ENCODE results near the gene HECW1. TPM values are rescaled to one million over a fixed set of nuclear protein-coding genes. Genes with fewer than 3 reads are reported as not detected.
"Not testable (repeated sequence)": the region's sequence is repeated elsewhere in the genome, so short reads cannot be mapped to it uniquely, and the experiment has no call there.

HECW1 gene
- total RNA-seq, 1 donor from 2014 or later, result not detected

DNA sequence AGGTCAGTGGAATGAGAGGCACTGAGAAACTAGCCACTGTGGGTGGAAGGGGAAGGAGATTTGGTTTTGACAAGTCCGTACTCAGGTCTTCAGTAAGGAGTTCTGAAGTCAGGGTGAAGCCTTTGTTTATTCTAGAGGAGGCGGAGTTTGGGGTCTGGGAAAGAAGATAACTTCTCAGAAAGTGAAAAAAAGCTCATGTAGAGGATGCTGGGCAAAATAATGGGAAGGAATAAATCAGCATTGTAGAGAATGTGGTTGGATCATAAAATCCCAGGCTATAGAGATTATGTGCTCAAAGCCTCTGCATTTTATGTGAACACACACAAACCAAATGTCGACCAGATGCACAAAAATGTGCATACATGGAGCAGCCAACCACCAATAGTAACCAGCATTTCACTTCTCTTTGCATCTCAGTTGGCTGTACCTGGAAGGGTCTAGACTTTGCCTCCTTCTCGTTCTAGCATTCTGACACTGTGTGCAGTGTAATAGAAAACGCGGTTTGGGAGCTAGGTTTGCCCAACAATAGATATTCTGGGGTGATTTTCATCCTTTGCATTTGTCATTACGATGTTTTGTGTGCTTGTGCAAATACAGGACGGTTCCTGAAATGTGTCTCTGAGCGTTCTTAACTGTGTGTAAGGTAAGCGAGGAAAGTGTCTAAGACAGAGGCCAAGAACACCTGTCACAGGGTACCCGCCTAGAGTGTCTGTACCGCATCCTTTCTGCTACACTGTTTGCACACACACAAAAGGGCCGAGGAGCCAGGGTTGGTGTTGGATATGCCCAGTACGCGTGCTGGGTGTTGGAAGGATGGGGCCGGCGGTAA is 603 bp upstream of the HECW1 start:
- ATAC-seq (no peak), DNase-seq (ENCODE audit: low spot score) (no peak)

DNA sequence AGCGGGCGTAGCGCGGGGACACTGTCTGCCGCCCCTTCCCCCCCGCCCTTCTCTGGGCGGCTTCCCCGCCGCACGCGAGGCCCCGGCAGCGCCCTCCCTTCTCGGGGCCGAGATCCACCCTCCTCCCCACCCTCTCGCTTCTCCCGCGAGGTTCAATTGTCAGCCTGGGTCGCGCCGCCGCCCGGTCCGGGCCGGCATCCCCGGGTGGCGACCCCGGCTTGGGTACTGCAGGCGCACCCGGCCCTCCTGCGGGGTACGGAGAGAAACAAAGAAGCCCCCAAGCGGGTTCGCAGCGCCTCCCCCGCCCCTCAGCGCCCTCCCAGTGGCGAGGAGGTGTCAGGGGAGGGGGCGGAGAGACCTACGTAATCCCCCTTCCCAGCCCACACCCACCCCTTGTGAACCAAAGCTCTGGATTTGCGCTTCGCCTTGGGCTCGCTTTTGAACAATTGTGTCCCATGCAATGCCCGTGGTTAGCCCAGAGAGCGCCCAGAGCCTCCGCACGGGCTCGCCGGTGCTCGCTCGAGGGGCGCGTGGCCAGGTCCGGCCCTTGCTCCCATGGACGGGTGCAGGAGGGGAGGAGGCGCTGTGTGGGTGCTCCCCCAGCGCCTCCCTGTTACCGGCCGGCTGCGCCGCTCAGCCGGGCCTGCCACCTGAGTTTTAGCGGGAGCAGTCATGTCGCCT is 634 bp downstream of the HECW1 start:
- peak; percentile 64 for ATAC-seq
- DNase-seq (ENCODE audit: low spot score), result no peak

DNA sequence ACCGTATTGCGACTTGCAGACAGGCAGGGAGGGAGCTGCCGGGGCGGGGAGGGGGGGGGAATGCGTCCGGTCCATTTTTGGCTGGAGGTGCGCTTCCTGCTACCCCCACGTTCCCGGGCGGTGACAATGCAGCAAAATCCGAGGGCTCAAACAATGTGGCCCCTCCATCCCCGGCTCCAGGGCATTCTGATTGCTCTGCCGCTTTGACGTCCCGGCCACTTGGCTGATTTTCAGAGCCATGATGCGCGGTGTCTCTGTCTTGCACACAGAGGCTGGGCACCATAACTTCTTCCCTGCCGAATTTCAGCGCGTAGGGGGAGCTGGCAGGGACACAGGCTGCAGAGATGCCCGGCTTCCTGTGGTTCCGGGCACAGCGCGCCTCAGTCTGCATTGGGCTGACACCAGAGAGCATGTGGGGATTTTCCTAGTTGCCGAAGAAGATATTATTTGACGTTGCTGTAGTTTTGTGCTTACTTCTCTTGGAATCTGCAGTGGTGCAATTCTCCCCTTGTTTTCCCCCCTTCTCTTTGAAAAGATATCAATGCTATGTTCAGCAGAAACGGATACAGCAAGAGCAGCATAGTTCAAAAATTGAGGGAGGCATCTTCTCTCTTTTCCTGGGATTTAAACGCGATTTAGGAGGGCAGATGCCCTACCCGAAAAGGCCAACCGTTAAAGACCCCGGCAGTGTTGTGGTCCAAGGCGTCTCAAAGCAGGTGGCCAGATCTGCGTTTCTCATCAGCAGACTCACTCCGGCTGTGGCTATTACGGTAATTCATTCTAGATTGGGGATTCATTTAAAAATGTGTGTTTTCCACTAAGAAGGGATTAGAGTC is 1.4 kb downstream of the HECW1 start:
- ATAC-seq, result peak; percentile 10
- no peak for DNase-seq (ENCODE audit: low spot score)

DNA sequence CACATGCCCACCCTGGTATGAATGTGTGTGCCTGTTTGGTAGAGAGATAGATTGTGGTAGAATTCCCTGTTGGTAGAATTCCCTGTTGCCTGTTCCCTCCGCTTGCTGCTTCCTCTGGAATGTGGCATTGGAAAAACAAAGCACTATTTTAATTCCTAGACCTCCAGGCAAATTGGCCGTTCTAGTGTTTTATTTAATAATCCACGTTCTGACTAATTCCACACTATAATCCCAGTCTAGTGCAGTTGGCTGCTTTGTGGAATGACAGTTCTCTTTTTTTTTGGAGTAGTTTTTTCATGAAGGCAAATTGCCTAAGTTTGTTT is 2.0 kb downstream of the HECW1 start:
- ATAC-seq, result no peak
- DNase-seq (ENCODE audit: low spot score), result no peak

DNA sequence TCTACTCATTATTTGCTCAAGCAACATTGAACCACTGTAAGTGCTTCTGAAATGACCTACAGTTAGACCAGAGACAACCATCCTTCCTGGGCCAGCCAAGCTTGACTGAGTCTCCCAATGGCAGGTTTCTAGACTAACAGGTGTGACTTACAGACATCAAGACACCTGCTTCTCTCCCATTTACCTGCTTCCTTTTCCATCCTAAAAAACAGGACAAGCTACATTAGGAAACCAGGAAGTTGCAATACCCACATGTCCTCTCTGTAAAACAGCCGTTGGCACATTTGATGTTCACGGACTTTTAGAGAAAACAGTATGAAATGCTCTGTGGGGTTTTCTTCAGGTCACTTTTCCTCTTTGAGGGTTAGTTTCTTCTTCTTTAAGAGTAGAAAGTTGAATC is 4.0 kb downstream of the HECW1 start:
- ATAC-seq (no peak), DNase-seq (ENCODE audit: low spot score) (no peak)

DNA sequence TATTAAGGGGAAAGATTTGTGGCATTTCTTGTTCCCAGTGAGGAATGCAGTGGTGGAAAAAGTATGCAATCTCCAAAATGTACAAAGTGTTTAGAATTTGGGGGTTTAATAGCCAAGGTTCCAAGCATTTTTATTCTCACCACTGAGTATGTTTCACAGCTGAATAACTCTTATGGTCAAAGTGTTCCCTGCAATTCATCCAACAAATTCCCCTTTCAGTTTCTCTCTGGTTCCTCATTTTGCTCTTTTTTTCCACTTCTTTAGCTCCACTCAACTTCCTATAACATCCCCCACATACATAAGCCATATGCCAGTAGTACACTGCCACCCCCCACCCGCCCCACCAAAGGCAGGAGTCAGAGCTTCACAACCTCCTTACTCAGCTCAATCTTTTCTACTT is 4.6 kb downstream of the HECW1 start:
- ATAC-seq (no peak), DNase-seq (ENCODE audit: low spot score) (no peak)

DNA sequence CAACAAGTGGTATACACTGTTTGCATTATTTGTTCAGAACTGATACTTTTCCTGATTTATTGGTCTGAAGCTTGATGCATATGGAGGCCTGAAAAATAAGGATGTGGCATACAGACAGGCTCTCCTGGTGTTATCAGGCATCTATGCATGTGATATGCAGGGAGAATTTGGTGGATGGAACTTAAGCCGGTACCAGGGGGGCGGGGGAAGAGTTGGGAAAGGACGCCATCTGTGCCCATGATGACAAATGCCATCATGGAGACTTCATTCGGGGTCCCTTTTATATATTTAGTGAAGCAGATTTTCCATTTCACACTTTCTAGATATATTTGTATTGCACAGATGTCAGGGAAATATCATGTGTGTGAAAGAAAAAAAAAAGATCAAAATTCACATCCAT is 5.4 kb downstream of the HECW1 start:
- DNase-seq (ENCODE audit: low spot score), result no peak
- ATAC-seq, result no peak

DNA sequence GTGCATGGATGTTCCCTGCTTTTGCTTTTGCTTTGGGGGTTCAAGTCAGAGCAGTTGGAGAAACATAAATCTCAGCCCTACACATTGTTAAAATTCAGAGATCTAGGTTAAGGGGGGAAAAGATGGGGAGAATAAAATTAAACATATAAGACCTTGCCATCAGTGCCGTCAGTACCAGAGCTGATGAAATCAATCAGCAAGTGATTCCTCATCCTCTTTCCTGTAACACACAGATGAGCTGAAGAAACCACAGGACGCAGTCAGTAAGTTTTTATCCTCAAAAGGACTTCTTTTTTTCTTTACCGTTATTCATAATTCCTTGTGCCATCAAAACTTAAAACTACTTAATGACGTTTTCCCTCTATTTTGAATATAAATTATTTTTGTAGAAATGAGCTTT is 5.9 kb downstream of the HECW1 start:
- no peak for ATAC-seq
- no peak for DNase-seq (ENCODE audit: low spot score)

DNA sequence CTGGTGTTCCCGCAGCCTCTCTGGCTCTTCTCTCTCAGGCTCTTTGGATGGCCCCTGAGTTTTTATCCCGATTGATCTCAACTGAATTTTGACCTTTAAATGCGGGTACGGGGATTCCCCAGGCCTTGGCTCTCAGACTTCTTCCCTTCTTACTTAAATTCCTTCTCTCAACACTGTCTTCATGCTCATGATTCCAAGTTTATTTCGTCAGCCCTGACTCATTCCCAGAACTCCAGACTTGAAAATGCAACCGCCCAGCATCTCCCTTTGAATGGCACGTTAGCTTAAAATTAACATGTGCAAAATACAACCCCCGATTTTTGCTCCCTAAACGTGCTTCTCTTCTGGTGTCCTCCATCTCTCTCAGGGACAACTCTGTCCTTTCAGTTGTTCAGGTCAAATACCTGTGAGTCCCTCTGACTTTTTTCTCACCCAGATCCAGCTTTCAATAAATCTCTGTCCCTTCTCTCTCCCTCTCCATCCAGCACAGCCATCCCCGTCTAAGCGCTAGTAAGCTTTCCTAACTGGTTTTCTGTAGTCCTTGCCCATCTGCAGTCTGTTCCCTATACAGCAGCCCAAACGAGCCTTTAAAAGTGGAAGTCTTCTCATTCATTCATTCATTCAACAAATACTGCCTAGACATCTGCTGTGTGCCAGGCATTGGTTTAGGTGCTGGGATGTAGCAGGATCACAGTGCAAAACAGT is 7.1 kb downstream of the HECW1 start:
- ATAC-seq, result no peak
- no peak for DNase-seq (ENCODE audit: low spot score)

DNA sequence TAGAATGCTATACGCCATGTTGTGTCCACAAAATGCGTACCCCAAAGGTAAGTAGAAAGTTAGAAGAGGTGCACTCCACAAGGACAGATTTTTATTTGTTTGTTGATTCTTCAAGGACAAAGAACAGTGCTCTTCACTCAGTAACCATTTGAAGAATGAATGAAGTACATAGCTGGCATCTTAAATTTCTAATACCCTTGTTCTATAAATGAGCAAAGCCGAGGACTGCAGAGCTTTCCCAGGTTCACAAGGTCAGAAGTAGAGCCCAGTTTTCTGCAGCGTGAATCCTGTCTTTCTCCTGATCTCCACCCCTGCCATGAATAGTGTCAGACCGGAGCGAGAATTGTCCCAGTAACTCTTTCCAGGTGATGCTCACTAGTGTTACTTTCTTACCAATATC is 9.5 kb downstream of the HECW1 start:
- DNase-seq (ENCODE audit: low spot score) (no peak), ATAC-seq (no peak)

DNA sequence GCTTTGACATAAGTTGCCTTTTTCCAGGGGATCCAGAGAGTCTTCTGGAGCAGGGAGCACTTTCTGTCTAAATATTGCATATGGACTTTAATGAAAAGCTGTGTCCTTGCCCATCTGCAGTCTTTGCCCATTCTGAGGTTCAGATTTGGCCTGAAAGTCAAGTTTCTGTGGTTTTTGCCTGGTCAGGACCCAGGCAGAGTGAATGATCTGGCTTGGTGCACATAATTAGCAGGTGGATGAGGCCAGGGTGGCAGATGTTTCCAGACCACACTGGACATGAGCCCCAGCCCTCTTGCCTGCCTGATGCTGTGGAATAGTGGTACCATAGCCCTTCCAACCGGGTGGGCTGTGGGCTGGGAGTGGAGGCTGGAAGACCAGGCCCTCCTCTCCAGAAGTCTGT is 11.0 kb downstream of the HECW1 start:
- no peak for ATAC-seq
- no peak for DNase-seq (ENCODE audit: low spot score)

DNA sequence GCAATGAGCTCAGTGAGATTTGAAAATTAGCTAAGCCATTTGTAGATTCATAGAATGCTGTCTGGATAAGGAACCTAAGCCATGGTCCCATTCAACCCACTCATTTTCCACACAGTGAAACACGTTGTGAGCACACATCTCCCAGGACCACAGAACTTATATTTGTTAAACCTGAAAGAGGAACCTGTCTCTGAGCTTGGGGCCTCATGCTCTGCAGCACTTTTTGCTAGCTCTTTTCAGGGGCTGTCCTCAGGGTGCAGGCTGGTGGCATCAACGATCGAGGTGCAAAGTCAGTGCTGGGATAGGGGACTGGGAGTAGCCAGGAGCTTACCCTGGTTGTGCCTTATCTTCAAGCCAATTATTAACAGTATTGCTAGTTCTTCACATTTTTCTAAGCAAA is 11.9 kb downstream of the HECW1 start:
- no peak for DNase-seq (ENCODE audit: low spot score)
- no peak for ATAC-seq

DNA sequence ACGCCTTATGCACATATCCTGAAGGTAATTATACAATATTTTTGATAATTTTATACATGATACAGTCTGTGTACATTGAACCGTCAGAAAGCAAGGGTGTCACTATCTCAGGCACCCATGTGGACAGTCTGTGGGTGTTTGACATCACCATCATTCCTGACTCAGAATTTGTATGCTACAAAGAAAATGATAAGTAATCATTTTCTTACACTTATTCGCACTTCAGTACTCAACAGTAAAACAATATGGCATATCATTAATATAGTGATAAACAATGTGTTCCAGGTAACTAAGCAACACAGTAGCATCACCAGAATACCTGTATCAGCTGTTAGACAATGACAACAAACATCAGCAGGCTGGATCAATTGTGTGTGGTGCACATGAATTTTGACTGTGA is 17.9 kb downstream of the HECW1 start:
- ATAC-seq, result no peak
- DNase-seq (ENCODE audit: low spot score), result no peak

DNA sequence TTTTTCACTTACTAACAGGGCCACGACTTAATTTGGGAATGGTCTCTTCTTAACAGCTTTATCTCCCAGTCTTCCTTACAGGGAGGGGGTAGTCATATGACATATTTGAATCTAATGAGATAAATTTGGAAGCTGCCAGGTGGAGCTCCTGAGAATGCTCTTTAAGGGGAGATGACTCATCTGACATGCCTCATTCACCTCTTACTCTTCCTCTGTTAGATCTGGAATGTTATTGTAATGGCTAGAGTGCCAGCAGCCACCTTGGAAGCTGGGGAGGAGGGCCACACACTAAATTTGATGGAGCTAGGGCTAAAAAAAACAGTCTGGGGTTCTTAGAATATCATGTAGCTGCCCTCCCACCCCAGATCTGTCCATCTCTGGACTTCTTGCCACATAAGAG is 22.7 kb downstream of the HECW1 start:
- ATAC-seq (no peak), DNase-seq (ENCODE audit: low spot score) (no peak)

DNA sequence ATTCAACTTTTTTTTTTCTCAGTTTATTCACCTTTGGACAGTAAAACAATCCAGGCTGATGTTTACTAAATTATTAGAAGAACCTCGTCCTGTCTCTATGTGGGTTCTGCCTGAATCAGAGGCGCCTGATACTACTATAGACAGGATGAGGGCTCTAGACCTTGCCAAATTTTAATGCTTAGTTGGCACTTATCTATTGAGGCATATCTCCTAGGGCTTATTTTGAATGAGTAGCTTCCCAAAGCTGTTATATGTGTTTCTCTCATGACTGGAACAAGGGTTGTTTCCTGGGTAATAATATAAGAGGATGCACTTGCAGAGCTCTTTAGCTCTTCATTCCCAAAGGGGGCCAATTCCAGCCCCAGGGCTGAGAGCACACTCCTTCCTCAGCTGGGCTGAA is 23.6 kb downstream of the HECW1 start:
- ATAC-seq (peak; percentile 28), DNase-seq (ENCODE audit: low spot score) (no peak)

DNA sequence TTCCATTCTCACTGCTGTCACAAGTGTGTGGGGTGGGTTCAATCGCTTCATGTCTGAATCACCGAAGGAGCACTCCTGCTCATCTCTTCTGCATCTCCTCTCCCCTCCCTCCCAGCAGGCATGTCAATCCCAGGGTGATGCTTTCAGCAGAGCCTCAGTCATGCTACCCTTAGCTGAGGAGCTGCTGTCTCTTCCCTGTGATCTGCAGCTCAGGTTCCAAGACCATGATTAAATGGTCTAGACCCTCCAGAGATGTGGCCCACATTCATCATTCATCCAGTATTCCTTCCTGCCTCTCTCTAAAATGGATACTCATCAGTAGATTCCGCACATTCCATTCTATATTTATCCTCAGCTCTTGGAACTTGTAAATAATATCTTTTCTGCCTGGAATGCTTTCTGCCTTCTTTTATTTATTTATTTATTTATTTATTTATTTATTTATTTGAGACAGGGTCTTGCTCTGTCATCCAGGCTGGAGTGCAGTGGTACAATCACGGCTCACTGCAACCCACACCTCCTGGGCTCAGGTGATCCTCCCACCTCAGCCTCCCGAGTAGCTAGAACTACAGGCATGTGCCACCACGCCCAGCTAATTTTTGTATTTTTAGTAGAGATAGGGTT is 24.8 kb downstream of the HECW1 start:
- DNase-seq (ENCODE audit: low spot score); ATAC-seq: not testable (repeated sequence)

DNA sequence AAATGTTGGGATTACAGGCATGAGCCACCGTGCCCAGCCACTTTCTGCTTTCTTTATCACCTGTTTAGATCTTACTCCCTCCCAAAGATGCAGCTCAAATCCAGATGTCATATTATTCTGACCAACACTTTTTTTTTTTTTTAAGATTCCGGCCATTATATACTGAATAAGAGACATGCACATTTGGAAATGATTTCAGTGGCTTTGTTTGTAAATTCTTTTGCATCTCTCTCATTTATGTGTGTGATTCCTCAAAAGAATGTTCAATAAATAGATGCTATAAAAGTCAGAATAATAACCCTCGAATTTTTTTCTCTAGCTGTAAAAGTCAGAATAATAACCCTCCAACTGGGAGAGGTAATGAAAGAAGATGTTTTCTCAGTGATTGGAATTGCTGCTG is 25.4 kb downstream of the HECW1 start:
- ATAC-seq (no peak), DNase-seq (ENCODE audit: low spot score) (no peak)

DNA sequence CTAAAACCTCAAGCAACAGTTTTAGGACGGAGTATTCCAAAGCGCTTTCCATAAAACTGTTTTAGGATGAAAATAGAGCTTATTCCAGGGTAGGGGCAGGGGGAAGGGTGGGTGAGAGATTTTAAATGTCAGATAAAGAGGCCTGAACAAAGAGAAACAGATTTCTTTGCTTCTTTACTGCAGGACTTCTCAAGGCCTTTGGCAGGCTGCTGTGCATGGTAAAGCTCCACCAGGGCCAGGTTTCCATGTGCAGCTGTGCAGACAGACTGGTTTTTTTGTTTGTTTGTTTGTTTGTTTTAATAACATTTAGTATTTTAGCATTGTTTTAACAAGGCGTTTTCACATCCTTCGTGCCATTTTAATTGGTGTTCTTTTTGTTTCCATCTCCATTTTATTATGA is 26.3 kb downstream of the HECW1 start:
- DNase-seq (ENCODE audit: low spot score), result no peak
- ATAC-seq, result no peak

DNA sequence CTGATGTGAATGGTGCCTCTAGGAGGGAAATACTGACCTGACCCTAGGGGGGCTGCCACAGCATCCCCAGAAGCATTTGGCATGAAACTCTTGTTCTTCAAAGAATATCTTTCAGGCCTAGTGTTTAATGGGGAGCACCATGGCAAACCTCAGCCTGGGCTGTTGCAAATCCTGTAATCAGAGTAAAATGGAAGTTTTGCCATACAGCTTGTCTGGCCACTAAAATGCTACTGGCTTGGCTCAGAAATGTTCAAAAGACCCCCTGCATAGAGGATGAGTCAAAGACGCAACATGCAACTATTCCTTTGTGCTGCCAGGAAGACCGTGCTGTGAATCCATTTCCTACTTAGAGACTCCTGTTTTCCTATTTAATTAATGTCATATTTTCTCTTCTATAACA is 26.7 kb downstream of the HECW1 start:
- ATAC-seq (no peak), DNase-seq (ENCODE audit: low spot score) (no peak)

DNA sequence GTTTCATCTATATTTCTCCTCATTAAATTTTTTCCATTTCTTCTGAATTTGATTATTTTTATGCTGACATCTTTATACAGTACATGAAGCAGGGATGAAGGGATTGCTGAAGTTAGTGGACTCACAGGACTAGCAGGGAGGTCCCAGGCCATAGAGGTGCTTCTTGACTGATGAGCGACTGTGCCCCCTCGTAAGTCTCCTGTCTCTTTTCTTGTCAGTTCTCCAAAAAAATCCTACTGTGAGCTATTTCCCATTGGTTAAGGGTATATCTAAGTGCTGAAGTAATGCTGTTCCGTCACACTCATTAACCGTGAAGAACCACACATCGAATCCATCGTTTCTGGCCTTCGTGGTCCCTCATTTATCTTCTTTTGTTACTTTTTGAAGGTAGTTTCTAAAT is 27.7 kb downstream of the HECW1 start:
- ATAC-seq (no peak), DNase-seq (ENCODE audit: low spot score) (no peak)

DNA sequence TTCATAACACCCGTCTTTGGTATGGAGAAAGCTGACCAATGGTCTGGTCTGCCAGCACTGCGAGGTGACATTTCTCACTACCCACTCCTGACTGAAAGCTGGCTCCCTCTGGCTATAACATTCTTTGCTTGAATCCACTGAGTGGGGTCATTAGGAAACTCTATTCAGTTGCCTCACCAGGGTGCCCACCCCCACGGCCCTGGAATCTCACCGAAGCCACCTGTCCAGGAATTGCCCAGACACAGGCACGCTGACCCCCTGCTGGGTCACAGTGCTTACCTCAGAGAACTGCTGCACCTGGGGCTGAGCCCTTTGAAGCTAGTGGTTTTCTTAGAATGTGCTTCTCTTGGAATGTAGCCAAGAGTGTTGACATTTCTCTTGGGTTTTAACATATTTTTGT is 28.6 kb downstream of the HECW1 start:
- no peak for ATAC-seq
- no peak for DNase-seq (ENCODE audit: low spot score)

Data from left lobe of liver (tissue), 2 donors.